ENCODE data around the gene EPGN.

EPGN gene

GRCh38 chr4:74308215-74308614 is at the start of gene EPGN:
EPGN (plus strand) TSS chr4:74308470; CDS start chr4:74308534, 64 bp downstream.
- Histone ChIP-seq H2AFZ (peak within 1 kb of the TSS; percentile 51), H3K27me3 (ENCODE audit: control insufficient read depth, insufficient read depth, low read length) (no peaks in the 10 kb centered on the region), H3K4me2 (ENCODE audit: low read length) (peak within 1 kb of the TSS; percentile 5), H3K9me3 (ENCODE audit: control insufficient read depth, low read length) (no peaks in the 10 kb centered on the region), H3K4me3 (ENCODE audit: low read depth, low read length) (no peak within 1 kb of the TSS), H3K79me2 (no peaks in the 10 kb centered on the region), H3K36me3 (ENCODE audit: control insufficient read depth, insufficient read depth, low read length) (no peaks in the 10 kb centered on the region), H3K27ac (peak within 1 kb of the TSS; percentile 78), H3K4me1 (peaks cover 4% of the 10 kb centered on the region), H3K9ac (no peak within 1 kb of the TSS)
- TF ChIP-seq CTCF (IDR thresholded peaks at IDR 0.05), result no peak

- H3K4me1 ChIP-seq, result no peaks in the 10 kb centered on the region
- TF ChIP-seq CTCF (IDR thresholded peaks at IDR 0.05), result no peak
- no peaks in the 10 kb centered on the region for H3K36me3 ChIP-seq (ENCODE audit: control insufficient read depth, insufficient read depth, low read length)
- H3K4me2 ChIP-seq (ENCODE audit: low read length), result no peak overlapping the region
- no peak overlapping the region for H3K9ac ChIP-seq
- no peaks in the 10 kb centered on the region for H3K27me3 ChIP-seq (ENCODE audit: control insufficient read depth, insufficient read depth, low read length)
- no peak overlapping the region for H3K27ac ChIP-seq
- no peaks in the 10 kb centered on the region for H3K79me2 ChIP-seq
- H3K9me3 ChIP-seq (ENCODE audit: control insufficient read depth, low read length), result no peaks in the 10 kb centered on the region
- no peak overlapping the region for H3K4me3 ChIP-seq (ENCODE audit: low read depth, low read length)
- H2AFZ ChIP-seq, result no peak overlapping the region
These were observed 49.3 kb upstream of the EPGN start for GRCh38 chr4:74258963-74259362.

- H3K36me3 ChIP-seq (ENCODE audit: control insufficient read depth, insufficient read depth, low read length), result no peaks in the 10 kb centered on the region
- no peak for TF ChIP-seq CTCF (IDR thresholded peaks at IDR 0.05)
These were observed 48.2 kb upstream of the EPGN start for GRCh38 chr4:74260036-74260435.

GRCh38 chr4:74262522-74262921 is 45.7 kb upstream of the EPGN start:
- TF ChIP-seq CTCF (IDR thresholded peaks at IDR 0.05), result no peak
- H3K79me2 ChIP-seq, result no peaks in the 10 kb centered on the region

More at GRCh38 chr4:74260036-74260435, 48.2 kb upstream of the EPGN start:
- no peak overlapping the region for H3K27ac ChIP-seq
- no peaks in the 10 kb centered on the region for H3K79me2 ChIP-seq
- no peak overlapping the region for H3K9ac ChIP-seq
- no peak overlapping the region for H3K4me2 ChIP-seq (ENCODE audit: low read length)
- no peak overlapping the region for H3K4me3 ChIP-seq (ENCODE audit: low read depth, low read length)
- H3K4me1 ChIP-seq, result no peaks in the 10 kb centered on the region
- no peaks in the 10 kb centered on the region for H3K27me3 ChIP-seq (ENCODE audit: control insufficient read depth, insufficient read depth, low read length)
- no peak overlapping the region for H2AFZ ChIP-seq
- H3K9me3 ChIP-seq (ENCODE audit: control insufficient read depth, low read length), result no peaks in the 10 kb centered on the region

GRCh38 chr4:74263551-74263950 is 44.7 kb upstream of the EPGN start:
- Histone ChIP-seq H2AFZ (no peak overlapping the region), H3K9ac (no peak overlapping the region), H3K79me2 (no peaks in the 10 kb centered on the region), H3K36me3 (ENCODE audit: control insufficient read depth, insufficient read depth, low read length) (no peaks in the 10 kb centered on the region), H3K4me1 (no peaks in the 10 kb centered on the region), H3K27me3 (ENCODE audit: control insufficient read depth, insufficient read depth, low read length) (no peaks in the 10 kb centered on the region), H3K9me3 (ENCODE audit: control insufficient read depth, low read length) (no peaks in the 10 kb centered on the region), H3K27ac (no peak overlapping the region), H3K4me3 (ENCODE audit: low read depth, low read length) (no peak overlapping the region), H3K4me2 (ENCODE audit: low read length) (no peak overlapping the region)
- TF ChIP-seq CTCF (IDR thresholded peaks at IDR 0.05), result no peak

More at GRCh38 chr4:74262522-74262921, 45.7 kb upstream of the EPGN start:
- Histone ChIP-seq H3K9ac (no peak overlapping the region), H3K4me2 (ENCODE audit: low read length) (no peak overlapping the region), H3K4me1 (no peaks in the 10 kb centered on the region), H2AFZ (no peak overlapping the region), H3K4me3 (ENCODE audit: low read depth, low read length) (no peak overlapping the region), H3K27me3 (ENCODE audit: control insufficient read depth, insufficient read depth, low read length) (no peaks in the 10 kb centered on the region), H3K27ac (no peak overlapping the region), H3K36me3 (ENCODE audit: control insufficient read depth, insufficient read depth, low read length) (no peaks in the 10 kb centered on the region), H3K9me3 (ENCODE audit: control insufficient read depth, low read length) (no peaks in the 10 kb centered on the region)
